HCT116 (cell line): ENCODE data around the gene PYCR2. TPM values are rescaled to one million over a fixed set of nuclear protein-coding genes. Genes with fewer than 3 reads are reported as not detected.
A peak's percentile ranks its signal among the peaks of the same experiment; 100 is the strongest.

Experiments
- ATAC-seq: fragments of 200-7000 bp; cut with Tn5 transposase; 2 replicates; pipeline ENCODE4 v1.9.1; 2020; ENCODE audit warnings: mild to moderate bottlenecking, moderate library complexity
- BruUV-seq: library from RNA; stranded (reverse); fragments of 400-500 nt; replicated peaks from 2 replicates; lab custom pipeline; 2021; lab: Mats Ljungman, UMichigan
- CTCF ChIA-PET: fragments of 300-600 bp; sonication (Branson Sonifier 250); formaldehyde crosslinking; loops from one replicate; lab custom pipeline; 2021; ENCODE audit warnings: antibody characterized with exemption; lab: Charles Lee
- POLR2A ChIA-PET: fragments of 300-600, 350-600 bp; sonication (Branson Sonifier 250); formaldehyde crosslinking; loops from one replicate; lab custom pipeline; 2021; ENCODE audit warnings: antibody characterized with exemption; lab: Charles Lee
- RAD21 ChIA-PET, 2 experiments: fragments of 300-600 bp; sonication (Branson Sonifier 250); formaldehyde crosslinking; loops; one replicate each; lab custom pipeline; 2023; ENCODE audit warnings: low total read pairs in 2 of 2; ENCODE audit not compliant: uncharacterized antibody in 2 of 2, unreplicated experiment in 2 of 2, low non-redundant PET in 1 of 2; lab: Charles Lee
- DNase-seq: peaks from one replicate; pipeline ENCODE4 v3.0.0-alpha.2; 2010; ENCODE audit warnings: low read depth, low spot score
- H2AFZ ChIP-seq: fragments of 200-600 bp; shearing (Covaris generic), sonication (generic); 2 replicates; pipeline ENCODE4 v1.6.1; 2017; ENCODE audit warnings: low read depth, mixed run types, mixed read lengths, antibody characterized with exemption, low read length; ENCODE audit not compliant: poor library complexity, severe bottlenecking
- H3K27ac ChIP-seq: 2 replicates; pipeline ENCODE4 v1.5.1; 2012; ENCODE audit warnings: low read depth, low read length
- H3K27me3 ChIP-seq: fragments of 200-600 bp; sonication (generic); 2 replicates; pipeline ENCODE4 v1.6.1; 2016; ENCODE audit warnings: mixed run types, low read length, mixed read lengths; ENCODE audit not compliant: insufficient read depth
- H3K36me3 ChIP-seq, 2 experiments: fragments of 200-500 bp in 1 of 2; fragments of 200-600 bp in 1 of 2; sonication (Bioruptor generic) in 1 of 2; sonication (generic) in 1 of 2; 2 replicates each; pipeline versions ENCODE4 v1.5.1 to v1.6.1; 2014 to 2016; ENCODE audit warnings: low read length in 2 of 2, inconsistent platforms in 1 of 2, mixed read lengths in 1 of 2, mixed run types in 1 of 2; ENCODE audit not compliant: insufficient read depth in 2 of 2, control insufficient read depth in 1 of 2
- H3K4me1 ChIP-seq, 2 experiments: fragments of 200-600 bp in 1 of 2; sonication (generic) in 1 of 2; 2 replicates each; pipeline versions ENCODE4 v1.5.1 to v1.6.1; 2012 to 2017; ENCODE audit warnings: low read length in 2 of 2, inconsistent platforms in 1 of 2, mild to moderate bottlenecking in 1 of 2, mixed read lengths in 1 of 2, mixed run types in 1 of 2, moderate library complexity in 1 of 2; ENCODE audit not compliant: insufficient read depth in 2 of 2, control insufficient read depth in 1 of 2
- H3K4me2 ChIP-seq: fragments of 200-600 bp; sonication (generic); 2 replicates; pipeline ENCODE4 v1.6.1; 2017; ENCODE audit warnings: mixed run types, low read length, mixed read lengths
- H3K4me3 ChIP-seq, 2 experiments: fragments of 200-600 bp in 1 of 2; sonication (generic) in 1 of 2; replicated peaks in 1 of 2; 2 replicates each; pipeline ENCODE4 v1.5.1; 2011 to 2016; ENCODE audit warnings: low read length in 2 of 2, control low read depth in 1 of 2, low read depth in 1 of 2, mild to moderate bottlenecking in 1 of 2, mixed read lengths in 1 of 2, mixed run types in 1 of 2
- H3K79me2 ChIP-seq: fragments of 200-600 bp; sonication (generic); 2 replicates; pipeline ENCODE4 v1.6.1; 2017; ENCODE audit warnings: mild to moderate bottlenecking, mixed run types, low read length, moderate library complexity, mixed read lengths; ENCODE audit not compliant: insufficient read depth
- H3K9ac ChIP-seq: fragments of 200-600 bp; sonication (generic); 2 replicates; pipeline ENCODE4 v1.6.1; 2016; ENCODE audit warnings: low read length, mixed read lengths
- H3K9me2 ChIP-seq: fragments of 200-600 bp; sonication (generic), shearing (Covaris generic); 2 replicates; pipeline ENCODE4 v1.6.1; 2017; ENCODE audit warnings: mixed run types, mild to moderate bottlenecking, moderate library complexity; ENCODE audit not compliant: insufficient read depth
- H3K9me3 ChIP-seq, 2 experiments: fragments of 200-500 bp in 1 of 2; fragments of 200-600 bp in 1 of 2; sonication (Bioruptor generic) in 1 of 2; sonication (generic) in 1 of 2; 2 replicates each; pipeline ENCODE4 v1.6.1; 2014 to 2017; ENCODE audit warnings: low read length in 2 of 2, mixed read lengths in 2 of 2, inconsistent platforms in 1 of 2, low read depth in 1 of 2, mild to moderate bottlenecking in 1 of 2, mixed run types in 1 of 2, moderate library complexity in 1 of 2; ENCODE audit not compliant: control insufficient read depth in 1 of 2, insufficient read depth in 1 of 2
- H4K20me1 ChIP-seq: fragments of 200-600 bp; sonication (generic), shearing (Covaris generic); 2 replicates; pipeline ENCODE4 v1.6.1; 2017; ENCODE audit warnings: mixed run types, mild to moderate bottlenecking, moderate library complexity; ENCODE audit not compliant: insufficient read depth
- CEBPB ChIP-seq: IDR thresholded peaks from 2 replicates; pipeline ENCODE4 v1.6.1; 2012; ENCODE audit warnings: low read depth
- EGR1 ChIP-seq: IDR thresholded peaks from 2 replicates; pipeline ENCODE4 v1.6.1; 2012; ENCODE audit warnings: low read depth
- ELF1 ChIP-seq: IDR thresholded peaks from 2 replicates; pipeline ENCODE4 v1.6.1; 2012; ENCODE audit warnings: low read depth, borderline replicate concordance
- JUND ChIP-seq: IDR thresholded peaks from 2 replicates; pipeline ENCODE4 v1.6.1; 2012
- POLR2AphosphoS5 ChIP-seq: IDR thresholded peaks from 2 replicates; pipeline ENCODE4 v1.6.1; 2011; ENCODE audit warnings: mild to moderate bottlenecking, low read depth, low read length, moderate library complexity
- SIN3A ChIP-seq: IDR thresholded peaks from 2 replicates; pipeline ENCODE4 v1.6.1; 2012; ENCODE audit warnings: low read depth
- SP1 ChIP-seq: IDR thresholded peaks from 2 replicates; pipeline ENCODE4 v1.6.1; 2012; ENCODE audit warnings: low read depth
- SRF ChIP-seq: IDR thresholded peaks from 2 replicates; pipeline ENCODE4 v1.6.1; 2012; ENCODE audit warnings: low read depth
- TCF7L2 ChIP-seq: IDR thresholded peaks from 2 replicates; pipeline ENCODE4 v1.7.0; 2011; ENCODE audit warnings: borderline replicate concordance, inconsistent platforms; ENCODE audit not compliant: insufficient read depth, insufficient read length; ENCODE audit errors: extremely low read depth
- ZBTB33 ChIP-seq: IDR thresholded peaks from 2 replicates; pipeline ENCODE4 v1.6.1; 2011; ENCODE audit warnings: mild to moderate bottlenecking, low read length, moderate library complexity; ENCODE audit not compliant: insufficient replicate concordance; ENCODE audit errors: extremely low read depth
- intact Hi-C: fragments of 100-400 bp; cut with micrococcal nuclease; formaldehyde crosslinking; loops from 2 replicates; pipeline ENCODE4 v1.10.0; 2022
- total RNA-seq: library from RNA; stranded (reverse); gene quantifications from one replicate; pipeline ENCODE4 v1.2.1, GENCODE V29; 2021; ENCODE audit not compliant: unreplicated experiment

PYCR2 gene
- total RNA-seq, 1 experiment from 2014 or later: 107 TPM

- BruUV-seq: no TSS peak
- ChIA-PET POLR2A (no interaction called here), RAD21 (no interaction called here), CTCF (interaction anchor here (0.6 to 1.8 kb wide), 2 partner anchors 29 to 34 kb away, joined by 4 to 5 read pairs; no protein-coding TSS in a partner anchor)
- peaks cover 0 to 12% of the 10 kb centered on the region in 2 experiments; a peak in 2 of 4 replicates for H3K36me3 ChIP-seq
- DNase-seq (no peak), ATAC-seq (no peak)
- TF ChIP-seq JUND (no peak), EGR1 (no peak), SIN3A (no peak), SRF (no peak), TCF7L2 (no peak), CEBPB (no peak), ELF1 (no peak), POLR2AphosphoS5 (no peak), ZBTB33 (no peak), SP1 (no peak)
- intact Hi-C loops: no loop called here
- H3K9me2 ChIP-seq: no peaks in the 10 kb centered on the region
- no peak overlapping the region for H3K4me3 ChIP-seq
- no peaks in the 10 kb centered on the region for H3K79me2 ChIP-seq
- no peak overlapping the region; the same call in 1 of the 2 replicates for H3K27ac ChIP-seq
- H3K4me1 ChIP-seq: peaks cover 56 to 83% of the 10 kb centered on the region in 2 experiments
- H4K20me1 ChIP-seq: no peaks in the 10 kb centered on the region
- no peaks in the 10 kb centered on the region for H3K27me3 ChIP-seq
- H3K9ac ChIP-seq: no peak overlapping the region
- 0 out of 2 replicates have a peak overlapping the region, but pooled peaks have one; percentile 12 for H3K4me2 ChIP-seq
- no peak overlapping the region for H2AFZ ChIP-seq
- H3K9me3 ChIP-seq: no peaks in the 10 kb centered on the region
Measured at GRCh38 chr1:225876900-225877510, 47.0 kb downstream of the PYCR2 start.
